Iris pigment epithelial cell (primary cell): ENCODE data around the gene RMDN2.

Experiments used
- DNase-seq: peaks from one replicate; pipeline ENCODE4 v3.0.0-alpha.2; 2011; ENCODE audit warnings: low read depth

The RMDN2 gene

GRCh38 chr2:38039121-38039910 is 114.2 kb downstream of the RMDN2 start:
- DNase-seq, result peak; percentile 69

DNA sequence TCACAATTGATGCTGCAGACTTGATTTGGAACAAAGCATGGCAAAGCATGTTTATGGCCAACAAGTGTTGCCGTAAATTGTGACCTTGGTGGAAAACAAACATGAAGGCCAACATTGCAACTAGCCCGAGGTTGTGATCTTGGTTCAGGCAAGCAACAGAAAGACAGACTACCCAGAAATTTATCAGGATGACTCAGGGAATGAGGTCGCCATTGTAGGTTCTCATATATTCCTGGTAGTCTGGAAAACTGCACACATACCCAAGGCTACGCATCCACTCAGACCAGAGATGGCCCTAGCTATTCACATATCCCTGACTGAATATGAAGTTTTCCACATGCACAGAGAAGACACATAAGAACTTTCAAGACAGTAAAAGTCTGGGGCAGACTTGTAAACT is 120.7 kb downstream of the RMDN2 start:
- peak; percentile 53 for DNase-seq

- DNase-seq, result no peak
These were observed 131.1 kb downstream of the RMDN2 start for GRCh38 chr2:38056216-38056615.

GRCh38 chr2:38057651-38058410 is 132.7 kb downstream of the RMDN2 start:
- no peak for DNase-seq

GRCh38 chr2:38060236-38061018 is 135.3 kb downstream of the RMDN2 start:
- no peak for DNase-seq

- DNase-seq, result no peak
These were observed 139.9 kb downstream of the RMDN2 start for GRCh38 chr2:38064801-38065501.

GRCh38 chr2:38065502-38066135 is 140.5 kb downstream of the RMDN2 start:
- DNase-seq, result peak; percentile 65

GRCh38 chr2:38066421-38067115 is 141.5 kb downstream of the RMDN2 start:
- no peak for DNase-seq
